Stimulated activated CD8-positive, alpha-beta memory T cell treated with anti-CD3 and anti-CD28 coated beads, Interleukin-2, amount 100 ng/mL, for 1 hour (primary cell): ENCODE data around the gene MPHOSPH9.
A peak's percentile ranks its signal among the peaks of the same experiment; 100 is the strongest.

Experiments
- DNase-seq, 2 donors: peaks; one replicate each; pipeline ENCODE4 v3.0.0-alpha.2; 2020; ENCODE audit warnings: low read depth in 2 of 2

The MPHOSPH9 gene

GRCh38 chr12:123129621-123130020, 103.3 kb downstream of the MPHOSPH9 start:
- DNase-seq = no peak

- DNase-seq = no peak
Measured at GRCh38 chr12:123127182-123127495, 105.8 kb downstream of the MPHOSPH9 start.

- no peak for DNase-seq
Measured at GRCh38 chr12:123126294-123127181, 106.4 kb downstream of the MPHOSPH9 start.

- DNase-seq = no peak
Measured at GRCh38 chr12:123122626-123123025, 110.3 kb downstream of the MPHOSPH9 start.

- DNase-seq = no peak
Measured at GRCh38 chr12:123121670-123122069, 111.3 kb downstream of the MPHOSPH9 start.

- DNase-seq = no peak
Measured at GRCh38 chr12:123120452-123121166, 112.3 kb downstream of the MPHOSPH9 start.

GRCh38 chr12:123119808-123120207, 113.1 kb downstream of the MPHOSPH9 start:
- DNase-seq = no peak

- no peak for DNase-seq
Measured at GRCh38 chr12:123118497-123118896, 114.4 kb downstream of the MPHOSPH9 start.

GRCh38 chr12:123115409-123116121, 117.4 kb downstream of the MPHOSPH9 start:
- DNase-seq = no peak

GRCh38 chr12:123114304-123115083, 118.4 kb downstream of the MPHOSPH9 start:
- DNase-seq = no peak

- no peak for DNase-seq
Measured at GRCh38 chr12:123113026-123113425, 119.9 kb downstream of the MPHOSPH9 start.

- peak in 1 of 2 donors; percentile 11 for DNase-seq
Measured at GRCh38 chr12:123111498-123112165, 121.3 kb downstream of the MPHOSPH9 start.

GRCh38 chr12:123109319-123109772, 123.6 kb downstream of the MPHOSPH9 start:
- DNase-seq = no peak

- DNase-seq = no peak
Measured at GRCh38 chr12:123108682-123109066, 124.3 kb downstream of the MPHOSPH9 start.

GRCh38 chr12:123107926-123108681, 124.8 kb downstream of the MPHOSPH9 start:
- DNase-seq = no peak

- peak; percentile 24 for DNase-seq
Measured at GRCh38 chr12:123106640-123107359, 126.1 kb downstream of the MPHOSPH9 start.

- no peak for DNase-seq
Measured at GRCh38 chr12:123105211-123105826, 127.6 kb downstream of the MPHOSPH9 start.

- DNase-seq = no peak
Measured at GRCh38 chr12:123104809-123105208, 128.1 kb downstream of the MPHOSPH9 start.
